PC-9 (cell line): ENCODE results near the gene ELOVL1. TPM values are rescaled to one million over a fixed set of nuclear protein-coding genes. Genes with fewer than 3 reads are reported as not detected.

Experiments
- BruUV-seq: library from RNA; stranded (reverse); fragments of 400-500 nt; replicated peaks from 2 replicates; lab custom pipeline; 2021; lab: Mats Ljungman, UMichigan
- CTCF ChIA-PET: fragments of 300-600 bp; sonication (Branson Sonifier 250); formaldehyde crosslinking; loops from one replicate; lab custom pipeline; 2022; ENCODE audit warnings: antibody characterized with exemption; lab: Charles Lee
- POLR2A ChIA-PET: fragments of 300-600 bp; sonication (Branson Sonifier 250); formaldehyde crosslinking; loops from one replicate; lab custom pipeline; 2022; ENCODE audit warnings: antibody characterized with exemption; ENCODE audit not compliant: unreplicated experiment; lab: Charles Lee
- DNase-seq, 2 experiments: peaks; one replicate each; pipeline versions ENCODE4 v3.0.0 to v3.0.0-alpha.2; 2015 to 2022; ENCODE audit warnings: mixed read lengths in 1 of 2
- H2AFZ ChIP-seq: fragments of 200-600 bp; sonication (generic); 2 replicates; pipeline ENCODE4 v1.8.1; 2017; ENCODE audit warnings: antibody characterized with exemption
- H3F3A ChIP-seq: fragments of 200-600 bp; sonication (generic); 2 replicates; pipeline ENCODE4 v1.8.1; 2017; ENCODE audit warnings: antibody characterized with exemption, mild to moderate bottlenecking, low read depth; ENCODE audit not compliant: insufficient read depth
- H3K27ac ChIP-seq: fragments of 200-600 bp; sonication (generic); 2 replicates; pipeline ENCODE4 v1.6.1; 2016; ENCODE audit warnings: mixed run types
- H3K27me3 ChIP-seq: fragments of 200-600 bp; sonication (generic); 2 replicates; pipeline ENCODE4 v1.6.1; 2016; ENCODE audit warnings: low read depth, mixed run types; ENCODE audit not compliant: insufficient read depth
- H3K36me3 ChIP-seq: fragments of 200-600 bp; sonication (generic); 2 replicates; pipeline ENCODE4 v1.6.1; 2016; ENCODE audit warnings: low read depth, mixed run types
- H3K4me1 ChIP-seq: fragments of 200-600 bp; sonication (generic); replicated peaks from 2 replicates; pipeline ENCODE4 v1.6.1; 2016; ENCODE audit warnings: mixed run types; ENCODE audit not compliant: insufficient read depth
- H3K4me2 ChIP-seq: fragments of 200-600 bp; sonication (generic); 2 replicates; pipeline ENCODE4 v1.6.1; 2017; ENCODE audit warnings: mixed run types
- H3K4me3 ChIP-seq: fragments of 200-600 bp; sonication (generic); 2 replicates; pipeline ENCODE4 v1.6.1; 2016; ENCODE audit warnings: mixed run types
- H3K79me2 ChIP-seq: fragments of 200-600 bp; sonication (generic); 2 replicates; pipeline ENCODE4 v1.6.1; 2017; ENCODE audit warnings: low read depth, mixed run types
- H3K9me2 ChIP-seq: fragments of 200-600 bp; sonication (generic); 2 replicates; pipeline ENCODE4 v1.8.1; 2017; ENCODE audit warnings: mild to moderate bottlenecking; ENCODE audit not compliant: insufficient read depth
- H3K9me3 ChIP-seq: fragments of 200-600 bp; sonication (generic); 2 replicates; pipeline ENCODE4 v1.8.1; 2016; ENCODE audit warnings: low read depth; ENCODE audit not compliant: insufficient read depth
- H4K20me1 ChIP-seq: fragments of 200-600 bp; sonication (generic); 2 replicates; pipeline ENCODE4 v1.8.1; 2017; ENCODE audit not compliant: insufficient read depth
- CTCF ChIP-seq: fragments of 200-600 bp; sonication (generic); conservative IDR thresholded peaks from 2 replicates; pipeline ENCODE4 v1.6.1; 2017; ENCODE audit warnings: mixed run types, antibody characterized with exemption, mild to moderate bottlenecking, moderate library complexity
- EZH2 ChIP-seq: fragments of 200-600 bp; sonication (generic); IDR thresholded peaks from 2 replicates; pipeline ENCODE4 v1.8.0; 2017; ENCODE audit warnings: antibody characterized with exemption, low read depth
- intact Hi-C: fragments of 100-400 bp; cut with micrococcal nuclease; formaldehyde crosslinking; loops from one replicate; pipeline ENCODE4 v1.10.0; 2022; ENCODE audit not compliant: unreplicated experiment
- total RNA-seq: library from RNA; stranded (reverse); gene quantifications from 2 replicates; pipeline ENCODE4 v1.2.3, GENCODE V29; 2021

ELOVL1 gene
- total RNA-seq, 1 experiment from 2014 or later = 131 TPM

- CTCF ChIA-PET = no interaction called here
- Histone ChIP-seq H3F3A (peaks cover 38% of the 10 kb centered on the region), H3K36me3 (no peaks in the 10 kb centered on the region), H3K9me3 (no peaks in the 10 kb centered on the region), H3K4me3 (no peak overlapping the region), H3K27me3 (no peaks in the 10 kb centered on the region), H3K4me1 (peaks cover 23% of the 10 kb centered on the region), H3K27ac (no peak overlapping the region), H3K4me2 (no peak overlapping the region), H3K9me2 (no peaks in the 10 kb centered on the region), H3K79me2 (peaks cover 8% of the 10 kb centered on the region; the same call in 1 of the 2 replicates), H2AFZ (no peak overlapping the region), H4K20me1 (no peaks in the 10 kb centered on the region)
- TF ChIP-seq CTCF = no peak
- TF ChIP-seq EZH2 = no peak
- intact Hi-C loops = no loop called here
- no peak for DNase-seq
- no TSS peak for BruUV-seq
- POLR2A ChIA-PET = interaction anchor here (0.6 to 1.0 kb wide), 3 partner anchors 18 to 131 kb away, joined by 3 to 37 read pairs (median 7); partner anchors contain the start of gene C1orf210
These were observed 14.9 kb downstream of the ELOVL1 start for GRCh38 chr1:43352881-43353280.

GRCh38 chr1:43352351-43352705, 15.5 kb downstream of the ELOVL1 start:
- no peaks in the 10 kb centered on the region for H4K20me1 ChIP-seq
- no peak for TF ChIP-seq CTCF
- no peak for TF ChIP-seq EZH2
- no peaks in the 10 kb centered on the region for H3K27me3 ChIP-seq
- intact Hi-C loops = no loop called here
- peaks cover 23% of the 10 kb centered on the region for H3K4me1 ChIP-seq
- H3K9me3 ChIP-seq = no peaks in the 10 kb centered on the region
- no peak for DNase-seq
- ChIA-PET CTCF (no interaction called here), POLR2A (interaction anchor here (1.0 kb wide), 1 partner anchor 67 kb away, joined by 37 read pairs; the partner anchor contains the start of gene C1orf210)
- H3K79me2 ChIP-seq = peaks cover 3% of the 10 kb centered on the region; the same call in 1 of the 2 replicates
- no peak overlapping the region for H2AFZ ChIP-seq
- H3K27ac ChIP-seq = no peak overlapping the region
- no peak overlapping the region for H3K4me2 ChIP-seq
- peaks cover 36% of the 10 kb centered on the region for H3F3A ChIP-seq
- no peak overlapping the region for H3K4me3 ChIP-seq
- BruUV-seq = no TSS peak
- no peaks in the 10 kb centered on the region for H3K9me2 ChIP-seq
- no peaks in the 10 kb centered on the region for H3K36me3 ChIP-seq

- TF ChIP-seq EZH2 = no peak
- TF ChIP-seq CTCF = no peak
- H3F3A ChIP-seq = peaks cover 32% of the 10 kb centered on the region
- ChIA-PET CTCF (no interaction called here), POLR2A (no interaction called here)
- no peak overlapping the region for H2AFZ ChIP-seq
- no peak overlapping the region for H3K27ac ChIP-seq
- H3K4me3 ChIP-seq = no peak overlapping the region
- H3K4me1 ChIP-seq = peaks cover 25% of the 10 kb centered on the region
- no peaks in the 10 kb centered on the region for H3K9me3 ChIP-seq
- DNase-seq = no peak
- H3K27me3 ChIP-seq = no peaks in the 10 kb centered on the region
- intact Hi-C loops = no loop called here
- no peaks in the 10 kb centered on the region for H3K79me2 ChIP-seq
- H3K9me2 ChIP-seq = no peaks in the 10 kb centered on the region
- H3K4me2 ChIP-seq = no peak overlapping the region
- BruUV-seq = no TSS peak
- no peaks in the 10 kb centered on the region for H3K36me3 ChIP-seq
- no peaks in the 10 kb centered on the region for H4K20me1 ChIP-seq
These were observed 16.1 kb downstream of the ELOVL1 start for GRCh38 chr1:43351421-43352350.
